Neural cell (in vitro differentiated cells): ENCODE measurements around the gene C1orf232.

Experiments used
- CTCF ChIP-seq: fragments of 450-650 bp; IDR thresholded peaks from 2 replicates; pipeline ENCODE4 v1.5.1; 2014; ENCODE audit warnings: antibody characterized with exemption, mild to moderate bottlenecking, moderate library complexity; ENCODE audit not compliant: poor library complexity, severe bottlenecking
- EP300 ChIP-seq: fragments of 450-650 bp; conservative IDR thresholded peaks from 2 replicates; pipeline ENCODE4 v1.6.1; 2014; ENCODE audit warnings: antibody characterized with exemption, mild to moderate bottlenecking, moderate library complexity; ENCODE audit not compliant: poor library complexity, severe bottlenecking
- EZH2 ChIP-seq: fragments of 200-600, 300-800 bp; shearing (Covaris generic), sonication (generic); IDR thresholded peaks from 2 replicates; pipeline ENCODE4 v1.6.1; 2014; ENCODE audit warnings: antibody characterized with exemption, low read length, borderline replicate concordance, mild to moderate bottlenecking; ENCODE audit not compliant: insufficient read depth, poor library complexity, severe bottlenecking
- MXI1 ChIP-seq: fragments of 450-650 bp; conservative IDR thresholded peaks from 2 replicates; pipeline ENCODE4 v1.6.1; 2014; ENCODE audit warnings: antibody characterized with exemption, mild to moderate bottlenecking; ENCODE audit not compliant: poor library complexity, severe bottlenecking
- POLR2AphosphoS5 ChIP-seq: IDR thresholded peaks from 2 replicates; pipeline ENCODE4 v1.6.1; 2012
- RAD21 ChIP-seq: fragments of 450-650 bp; conservative IDR thresholded peaks from 2 replicates; pipeline ENCODE4 v1.6.1; 2014; ENCODE audit warnings: antibody characterized with exemption, mild to moderate bottlenecking, moderate library complexity
- REST ChIP-seq: IDR thresholded peaks from 2 replicates; pipeline ENCODE4 v1.6.1; 2012; ENCODE audit warnings: borderline replicate concordance
- TAF1 ChIP-seq: IDR thresholded peaks from 2 replicates; pipeline ENCODE4 v1.6.1; 2012; ENCODE audit warnings: low read depth

GRCh38 chr1:26162220-26162709, 6.5 kb downstream of the C1orf232 start:
- TF ChIP-seq POLR2AphosphoS5: no peak
- TF ChIP-seq EZH2: no peak
- TF ChIP-seq CTCF: no peak
- no peak for TF ChIP-seq RAD21
- no peak for TF ChIP-seq EP300
- no peak for TF ChIP-seq TAF1
- no peak for TF ChIP-seq REST
- TF ChIP-seq MXI1: no peak
